NCI-H2227 treated with DMSO at 0.1 percent for 48 hours (cell line): Measurements from ENCODE around the gene DVL2.
"Not testable (repeated sequence)": the region's sequence is repeated elsewhere in the genome, so short reads cannot be mapped to it uniquely, and the experiment has no call there.

Source experiments
- DNase-seq: peaks from one replicate; lab custom pipeline; 2025; lab: John Stamatoyannopoulos, UW

The DVL2 gene

GRCh38 chr17:7256766-7257456, 22.6 kb upstream of the DVL2 start:
- DNase-seq, result no peak

- no peak for DNase-seq
These were observed 20.2 kb upstream of the DVL2 start for GRCh38 chr17:7254511-7254910.

- no peak for DNase-seq
These were observed 18.8 kb upstream of the DVL2 start for GRCh38 chr17:7253082-7253481.

- peak; percentile 93 for DNase-seq
These were observed 18.1 kb upstream of the DVL2 start, which contains the start of gene ELP5 for GRCh38 chr17:7252176-7253043. ELP5 (plus strand) TSS chr17:7252215; CDS start chr17:7252551, 336 bp downstream.

- peak; percentile 97 for DNase-seq
These were observed 17.4 kb upstream of the DVL2 start, which contains the start of gene CTDNEP1 for GRCh38 chr17:7251661-7252175. CTDNEP1 (minus strand) TSS chr17:7251734; CDS start chr17:7251296, 438 bp downstream.

- DNase-seq, result no peak
These were observed 16.6 kb upstream of the DVL2 start for GRCh38 chr17:7250695-7251627.

GRCh38 chr17:7249830-7250229, 15.5 kb upstream of the DVL2 start:
- DNase-seq, result no peak

- no peak for DNase-seq
These were observed 14.9 kb upstream of the DVL2 start for GRCh38 chr17:7249214-7249613.

- no peak for DNase-seq
These were observed 14.5 kb upstream of the DVL2 start for GRCh38 chr17:7248796-7249195.

GRCh38 chr17:7246779-7247178, 12.5 kb upstream of the DVL2 start:
- no peak for DNase-seq

- not testable (repeated sequence) for DNase-seq
These were observed 9.5 kb upstream of the DVL2 start for GRCh38 chr17:7243838-7244237.

- DNase-seq, result no peak
These were observed 9.1 kb upstream of the DVL2 start for GRCh38 chr17:7243453-7243729.

- peak; percentile 90 for DNase-seq
These were observed 8.6 kb upstream of the DVL2 start for GRCh38 chr17:7242717-7243452.

- DNase-seq, result peak; percentile 89
These were observed 7.7 kb upstream of the DVL2 start, which contains the start of gene GABARAP for GRCh38 chr17:7241783-7242716. GABARAP (minus strand) TSS chr17:7242449; CDS start chr17:7242330, 119 bp downstream.

- no peak for DNase-seq
These were observed 6.9 kb upstream of the DVL2 start for GRCh38 chr17:7241090-7241733.

GRCh38 chr17:7240375-7240774, 6.1 kb upstream of the DVL2 start:
- no peak for DNase-seq

- DNase-seq, result peak; percentile 94
These were observed 5.0 kb upstream of the DVL2 start, which contains the start of gene PHF23 for GRCh38 chr17:7239091-7240027. PHF23 (minus strand) TSS chr17:7239457; CDS start chr17:7239279, 178 bp downstream.

- no peak for DNase-seq
These were observed 4.2 kb upstream of the DVL2 start for GRCh38 chr17:7238420-7239090.
